ENCODE data around the gene PDE6D. TPM values are rescaled to one million over a fixed set of nuclear protein-coding genes. Genes with fewer than 3 reads are reported as not detected.

PDE6D gene
- total and polyA plus RNA-seq, 2 of the 13 experiments (the other 11 are each of a cell fraction or from before 2014, with no cell fraction given), result 14.1 to 23.2 TPM

- TF ChIP-seq NFIB (CRISPR knock-in tag; IDR thresholded peaks at IDR 0.05; ENCODE audit: borderline replicate concordance) (peak; percentile 97), SIX4 (CRISPR knock-in tag; IDR thresholded peaks at IDR 0.05) (peak; percentile 86; the same call in 1 of the 2 replicates), POGZ (CRISPR knock-in tag; IDR thresholded peaks at IDR 0.05) (no peak), NR1H2 (CRISPR knock-in tag; IDR thresholded peaks at IDR 0.05; ENCODE audit: borderline replicate concordance, low read depth) (peak; percentile 98), GFI1 (CRISPR knock-in tag; IDR thresholded peaks at IDR 0.05; ENCODE audit: borderline replicate concordance) (peak; percentile 92; the same call in 1 of the 2 replicates), ZNF629 (CRISPR knock-in tag; conservative IDR thresholded peaks at IDR 0.05) (peak; percentile 79), ARID5B (CRISPR knock-in tag; IDR thresholded peaks at IDR 0.05) (peak; percentile 72), ZNF883 (CRISPR knock-in tag; IDR thresholded peaks at IDR 0.05; ENCODE audit: not compliant biosample characterization) (peak; percentile 100), RFX3 (CRISPR knock-in tag; IDR thresholded peaks at IDR 0.05) (no peak), SNAPC2 (CRISPR knock-in tag; IDR thresholded peaks at IDR 0.05) (peak; percentile 94), ZNF558 (CRISPR knock-in tag; IDR thresholded peaks at IDR 0.05; ENCODE audit: borderline replicate concordance) (peak; percentile 100; the same call in 1 of the 2 replicates), ZNF34 (CRISPR knock-in tag; IDR thresholded peaks at IDR 0.05; ENCODE audit: borderline replicate concordance) (peak; percentile 99), AHDC1 (CRISPR knock-in tag; IDR thresholded peaks at IDR 0.05; ENCODE audit: borderline replicate concordance) (peak; percentile 74; the same call in 1 of the 2 replicates), ZNF160 (CRISPR knock-in tag; IDR thresholded peaks at IDR 0.05) (peak; percentile 98)
- TF ChIP-seq, protein P1, sequence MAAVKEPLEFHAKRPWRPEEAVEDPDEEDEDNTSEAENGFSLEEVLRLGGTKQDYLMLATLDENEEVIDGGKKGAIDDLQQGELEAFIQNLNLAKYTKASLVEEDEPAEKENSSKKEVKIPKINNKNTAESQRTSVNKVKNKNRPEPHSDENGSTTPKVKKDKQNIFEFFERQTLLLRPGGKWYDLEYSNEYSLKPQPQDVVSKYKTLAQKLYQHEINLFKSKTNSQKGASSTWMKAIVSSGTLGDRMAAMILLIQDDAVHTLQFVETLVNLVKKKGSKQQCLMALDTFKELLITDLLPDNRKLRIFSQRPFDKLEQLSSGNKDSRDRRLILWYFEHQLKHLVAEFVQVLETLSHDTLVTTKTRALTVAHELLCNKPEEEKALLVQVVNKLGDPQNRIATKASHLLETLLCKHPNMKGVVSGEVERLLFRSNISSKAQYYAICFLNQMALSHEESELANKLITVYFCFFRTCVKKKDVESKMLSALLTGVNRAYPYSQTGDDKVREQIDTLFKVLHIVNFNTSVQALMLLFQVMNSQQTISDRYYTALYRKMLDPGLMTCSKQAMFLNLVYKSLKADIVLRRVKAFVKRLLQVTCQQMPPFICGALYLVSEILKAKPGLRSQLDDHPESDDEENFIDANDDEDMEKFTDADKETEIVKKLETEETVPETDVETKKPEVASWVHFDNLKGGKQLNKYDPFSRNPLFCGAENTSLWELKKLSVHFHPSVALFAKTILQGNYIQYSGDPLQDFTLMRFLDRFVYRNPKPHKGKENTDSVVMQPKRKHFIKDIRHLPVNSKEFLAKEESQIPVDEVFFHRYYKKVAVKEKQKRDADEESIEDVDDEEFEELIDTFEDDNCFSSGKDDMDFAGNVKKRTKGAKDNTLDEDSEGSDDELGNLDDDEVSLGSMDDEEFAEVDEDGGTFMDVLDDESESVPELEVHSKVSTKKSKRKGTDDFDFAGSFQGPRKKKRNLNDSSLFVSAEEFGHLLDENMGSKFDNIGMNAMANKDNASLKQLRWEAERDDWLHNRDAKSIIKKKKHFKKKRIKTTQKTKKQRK (IDR thresholded peaks at IDR 0.05; ENCODE audit: low read length), result no peak
These were observed 70.9 kb downstream of the PDE6D start (continued) for GRCh38 chr2:231709981-231710798.
